Natural killer cell treated with Interleukin-12 subunit alpha and Interleukin-12 subunit beta and Interleukin-15 and Interleukin-18, amount 100 ng/mL, for 72 hours (primary cell): Measurements from ENCODE around the gene NLGN2. TPM values are rescaled to one million over a fixed set of nuclear protein-coding genes. Genes with fewer than 3 reads are reported as not detected.

Experiments
- ATAC-seq, 2 donors: fragments of 150-1000 bp; cut with Tn5 transposase in 1 of 2; sonication (Bioruptor Pico), chemical (Tn5 transposase) in 1 of 2; 2 replicates each; pipeline ENCODE4 v1.10.0; 2021
- DNase-seq: peaks from one replicate; pipeline ENCODE4 v3.0.0; 2022; ENCODE audit warnings: low spot score
- H3K27ac Mint-ChIP-seq, 2 donors: 1 replicate in 1 of 2; 2 replicates in 1 of 2; pipeline ENCODE4 v1.8.0; 2022; ENCODE audit warnings: mixed read lengths in 2 of 2, mild to moderate bottlenecking in 1 of 2, moderate library complexity in 1 of 2
- H3K27me3 Mint-ChIP-seq, 2 donors: 1 replicate in 1 of 2; 2 replicates in 1 of 2; pipeline ENCODE4 v1.8.0; 2022; ENCODE audit warnings: mixed read lengths in 2 of 2
- H3K36me3 Mint-ChIP-seq: one replicate; pipeline ENCODE4 v1.8.0; 2022; ENCODE audit warnings: mixed read lengths
- H3K4me1 Mint-ChIP-seq, 2 donors: 1 replicate in 1 of 2; 2 replicates in 1 of 2; pipeline ENCODE4 v1.8.0; 2022; ENCODE audit warnings: low read depth in 2 of 2, mixed read lengths in 2 of 2, mild to moderate bottlenecking in 1 of 2
- H3K4me3 Mint-ChIP-seq: one replicate; pipeline ENCODE4 v1.8.0; 2022; ENCODE audit warnings: mixed read lengths
- H3K9me3 Mint-ChIP-seq: 2 replicates; pipeline ENCODE4 v1.8.0; 2022; ENCODE audit warnings: mixed read lengths
- total RNA-seq, 2 donors: library from RNA; stranded (reverse); gene quantifications; one replicate each; pipeline ENCODE4 v1.2.3, GENCODE V29; 2022

Gene NLGN2
- total RNA-seq, 2 donors from 2014 or later: 2.3 to 7.7 TPM

DNA sequence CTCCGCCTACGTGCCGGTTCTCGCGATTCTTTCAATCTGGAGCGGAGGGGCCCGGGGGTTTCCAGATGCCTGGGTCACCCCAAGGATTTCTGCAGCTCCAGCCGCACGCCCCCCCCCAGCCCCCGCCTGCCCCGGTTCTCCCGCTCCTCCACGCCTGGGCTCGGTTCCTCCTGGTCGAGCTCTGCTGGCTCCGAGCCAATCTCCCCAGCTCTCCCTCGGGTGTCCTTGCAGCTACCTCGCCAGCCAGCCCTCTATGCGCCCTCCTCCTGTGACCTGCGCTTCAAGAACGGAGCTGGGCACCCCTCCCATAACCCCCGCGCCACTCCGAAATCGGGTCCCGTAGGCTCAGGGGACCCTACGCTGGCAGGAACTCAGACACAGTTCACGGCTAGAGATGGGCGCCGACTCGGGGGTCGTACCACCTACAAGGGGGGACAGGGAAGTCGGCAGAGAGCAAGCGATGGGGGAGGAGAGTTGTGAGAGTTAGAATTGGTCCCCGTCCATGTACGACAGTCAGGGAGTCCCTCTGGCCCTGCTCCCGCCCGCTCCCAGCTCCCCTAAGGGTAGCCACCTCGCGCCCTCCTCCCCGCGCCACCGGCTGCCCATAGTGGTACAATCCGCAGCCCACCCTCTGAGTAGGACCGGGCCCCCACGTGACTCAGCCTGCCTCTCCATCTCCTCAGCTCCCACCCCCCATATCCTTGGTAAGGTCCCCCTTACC is 32.6 kb downstream of the NLGN2 start:
- peak overlapping the region; percentile 82 for H3K4me3 Mint-ChIP-seq
- ATAC-seq (no peak), DNase-seq (no peak)
- peaks cover 33 to 35% of the 10 kb centered on the region in 2 donors for H3K27me3 Mint-ChIP-seq
- H3K27ac Mint-ChIP-seq: peak overlapping the region in 1 of 2 donors; percentile 68
- no peaks in the 10 kb centered on the region for H3K9me3 Mint-ChIP-seq
- no peaks in the 10 kb centered on the region for H3K36me3 Mint-ChIP-seq
- H3K4me1 Mint-ChIP-seq: peaks cover 32 to 37% of the 10 kb centered on the region in 2 donors

DNA sequence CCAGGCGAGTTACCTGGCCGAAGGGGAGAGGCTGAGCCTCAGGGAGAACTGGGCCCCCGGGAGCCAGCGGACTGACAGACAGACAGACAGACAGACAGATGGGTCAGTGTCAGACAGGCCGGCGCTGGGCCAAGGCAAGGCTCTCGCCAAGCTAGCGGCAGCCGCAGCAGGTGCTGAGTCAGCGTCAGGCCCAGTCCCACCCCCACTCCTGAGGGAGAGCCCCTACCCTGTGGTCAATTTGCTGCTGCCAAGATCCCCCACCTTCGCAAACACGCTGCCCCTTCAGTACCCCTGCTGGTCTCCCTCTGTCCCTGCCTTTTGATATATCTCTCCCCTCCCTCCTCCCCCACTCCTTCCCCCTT is 33.2 kb downstream of the NLGN2 start:
- no peaks in the 10 kb centered on the region for H3K9me3 Mint-ChIP-seq
- no peak overlapping the region for H3K27ac Mint-ChIP-seq
- H3K4me3 Mint-ChIP-seq: peak overlapping the region; percentile 82
- H3K27me3 Mint-ChIP-seq: peaks cover 38 to 41% of the 10 kb centered on the region in 2 donors
- H3K36me3 Mint-ChIP-seq: no peaks in the 10 kb centered on the region
- DNase-seq (no peak), ATAC-seq (peak in 1 of 2 donors; percentile 46)
- peaks cover 36 to 40% of the 10 kb centered on the region in 2 donors for H3K4me1 Mint-ChIP-seq

DNA sequence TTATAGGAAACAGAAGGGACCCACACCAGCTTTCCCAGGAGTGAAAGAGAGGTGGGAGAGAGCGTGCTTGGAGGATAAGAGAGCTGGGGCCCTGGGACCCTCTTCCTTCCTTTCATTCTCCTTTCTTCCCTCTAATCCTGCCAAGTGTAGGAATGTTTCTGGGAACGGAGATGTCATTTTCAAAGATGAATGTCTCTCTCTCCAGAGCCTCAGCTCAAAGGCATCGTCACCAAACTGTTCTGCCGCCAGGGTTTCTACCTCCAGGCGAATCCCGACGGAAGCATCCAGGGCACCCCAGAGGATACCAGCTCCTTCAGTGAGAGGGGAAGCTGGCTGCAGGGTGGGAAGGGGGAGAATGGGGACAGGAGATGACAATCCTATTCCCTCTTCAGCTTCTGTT is 33.6 kb downstream of the NLGN2 start:
- Mint-ChIP-seq H3K9me3 (no peaks in the 10 kb centered on the region), H3K4me1 (peaks cover 36 to 38% of the 10 kb centered on the region in 2 donors), H3K27me3 (peaks cover 43% of the 10 kb centered on the region in 2 donors), H3K27ac (no peak overlapping the region), H3K4me3 (no peak overlapping the region), H3K36me3 (no peaks in the 10 kb centered on the region)
- ATAC-seq (no peak), DNase-seq (no peak)

DNA sequence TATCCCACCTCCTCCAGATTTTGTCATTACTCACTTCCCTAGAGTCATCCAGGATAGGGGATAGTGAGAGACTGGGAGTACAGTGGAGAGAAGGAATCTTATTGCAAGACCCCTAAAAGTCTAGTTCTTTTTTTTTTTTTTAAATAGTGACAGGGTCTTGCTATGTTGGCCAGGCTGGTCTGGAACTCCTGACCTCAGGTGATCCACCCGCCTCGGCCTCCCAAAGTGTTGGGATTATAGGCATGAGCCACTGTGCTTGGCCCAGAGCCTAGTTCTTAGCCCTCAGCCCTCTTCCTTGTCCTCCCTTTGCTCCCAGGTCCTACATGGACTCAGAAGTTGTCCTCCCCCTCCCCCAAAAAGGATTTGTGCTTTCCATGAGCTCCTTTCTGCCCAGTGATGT is 34.5 kb downstream of the NLGN2 start:
- Mint-ChIP-seq H3K27me3 (peaks cover 46 to 48% of the 10 kb centered on the region in 2 donors), H3K9me3 (no peaks in the 10 kb centered on the region), H3K36me3 (no peaks in the 10 kb centered on the region), H3K4me3 (no peak overlapping the region), H3K4me1 (peaks cover 32 to 38% of the 10 kb centered on the region in 2 donors), H3K27ac (no peak overlapping the region)
- ATAC-seq (no peak), DNase-seq (no peak)

DNA sequence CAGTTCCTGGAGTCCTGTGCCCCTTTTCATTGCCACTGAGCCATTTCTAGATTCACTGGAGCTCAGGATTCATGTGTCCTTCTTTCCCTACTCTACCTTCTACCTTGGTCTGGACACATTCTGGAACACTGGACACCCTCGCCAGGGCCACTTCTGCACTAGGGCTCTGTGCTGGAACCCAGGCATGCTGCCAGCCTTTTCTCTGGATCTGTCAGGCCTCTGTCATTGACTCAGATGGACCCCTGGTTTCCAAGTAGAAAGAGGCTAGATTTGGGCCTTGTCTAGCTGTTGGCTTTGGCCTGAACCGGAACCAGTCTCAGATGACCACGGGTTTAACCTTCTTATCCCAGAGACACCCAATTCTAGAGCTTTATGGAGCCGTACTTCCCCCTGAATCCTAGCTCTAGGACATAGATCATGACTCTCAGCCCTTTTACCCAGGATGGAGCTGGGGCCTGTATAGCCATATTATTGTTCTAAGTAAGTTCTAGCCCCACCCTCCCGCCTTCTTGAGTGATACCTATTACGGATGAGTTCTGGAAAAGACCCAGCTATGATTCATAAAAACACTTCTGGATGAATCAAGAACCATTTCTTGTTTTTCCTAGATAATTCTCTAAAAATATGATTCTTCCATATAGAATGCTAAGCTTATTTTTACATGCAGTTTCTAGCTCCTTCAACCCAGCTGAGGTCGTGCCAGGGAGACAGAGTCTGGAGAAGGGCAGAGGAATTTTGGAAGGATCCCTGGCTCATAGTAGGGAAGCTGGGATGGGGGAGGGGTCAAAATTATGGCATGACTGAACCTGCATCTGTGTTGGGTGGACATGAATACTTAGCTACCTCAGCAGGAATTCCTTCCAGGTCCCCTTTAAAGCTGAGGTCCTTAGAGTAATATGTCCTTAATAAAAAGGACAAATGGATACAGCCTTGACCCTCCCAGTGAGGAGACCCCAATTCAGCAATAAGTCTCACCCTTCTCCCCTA is 36.1 kb downstream of the NLGN2 start:
- no peaks in the 10 kb centered on the region for H3K9me3 Mint-ChIP-seq
- no peak overlapping the region for H3K27ac Mint-ChIP-seq
- DNase-seq: no peak

DNA sequence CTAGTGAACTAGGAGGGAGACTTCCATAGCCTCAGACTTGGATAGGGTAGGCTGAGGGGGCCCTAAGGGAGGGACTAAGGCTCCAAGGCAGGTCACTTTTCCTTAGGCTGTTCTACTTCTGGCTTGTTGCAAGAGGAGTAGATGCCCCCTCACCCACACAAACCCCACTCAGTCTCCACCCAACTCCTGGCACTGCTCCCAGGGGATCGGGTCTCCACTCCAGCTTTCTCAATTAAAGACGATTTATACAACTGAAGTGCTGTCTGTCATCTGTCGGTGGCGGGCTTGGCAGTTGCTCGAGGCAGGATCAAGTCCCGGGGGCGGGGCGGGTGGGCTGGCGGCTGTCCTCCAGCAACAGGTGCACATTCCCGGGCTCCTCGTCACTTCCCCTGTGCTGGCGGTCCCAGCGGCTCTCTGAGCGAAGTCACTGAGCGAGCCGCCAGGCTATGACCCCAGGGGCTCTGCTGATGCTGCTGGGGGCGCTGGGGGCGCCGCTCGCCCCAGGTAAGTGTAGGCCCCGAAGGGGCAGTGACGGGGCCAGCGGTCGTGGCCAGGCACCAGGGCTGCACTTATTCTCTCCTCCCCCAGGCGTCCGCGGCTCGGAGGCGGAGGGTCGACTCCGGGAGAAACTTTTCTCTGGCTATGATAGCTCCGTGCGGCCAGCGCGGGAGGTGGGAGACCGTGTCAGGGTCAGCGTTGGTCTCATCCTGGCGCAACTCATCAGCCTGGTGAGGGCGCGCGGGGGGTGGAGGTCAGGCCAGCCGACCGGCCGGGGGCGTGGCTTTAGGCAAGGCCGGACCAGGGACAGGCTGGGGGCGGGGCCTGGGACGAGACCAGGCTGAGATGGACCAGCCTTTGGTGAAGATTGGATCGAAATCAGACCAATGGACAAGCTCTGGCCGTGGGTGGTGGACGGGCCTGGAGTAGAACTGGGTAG is 37.3 kb downstream of the NLGN2 start, which contains the start of gene CHRNB1:
CHRNB1 (plus strand) TSS at position 380 of the 937 bp plus-strand sequence; CDS start at position 447, 67 bp downstream.
- no peaks in the 10 kb centered on the region for H3K36me3 Mint-ChIP-seq
- peak within 1 kb of the TSS; percentile 79 for H3K4me3 Mint-ChIP-seq
- ATAC-seq (peak; percentile 74 to 86), DNase-seq (peak; percentile 72)
- no peaks in the 10 kb centered on the region for H3K9me3 Mint-ChIP-seq
- no peak within 1 kb of the TSS for H3K27ac Mint-ChIP-seq
- H3K4me1 Mint-ChIP-seq: peaks cover 16 to 26% of the 10 kb centered on the region in 2 donors
- H3K27me3 Mint-ChIP-seq: peaks cover 48 to 50% of the 10 kb centered on the region in 2 donors

More for the DNA sequence above, 36.1 kb downstream of the NLGN2 start:
- peaks cover 51 to 54% of the 10 kb centered on the region in 2 donors for H3K27me3 Mint-ChIP-seq
- H3K4me3 Mint-ChIP-seq: no peak overlapping the region
- ATAC-seq: no peak
- H3K36me3 Mint-ChIP-seq: no peaks in the 10 kb centered on the region
- peaks cover 22 to 33% of the 10 kb centered on the region in 2 donors for H3K4me1 Mint-ChIP-seq

DNA sequence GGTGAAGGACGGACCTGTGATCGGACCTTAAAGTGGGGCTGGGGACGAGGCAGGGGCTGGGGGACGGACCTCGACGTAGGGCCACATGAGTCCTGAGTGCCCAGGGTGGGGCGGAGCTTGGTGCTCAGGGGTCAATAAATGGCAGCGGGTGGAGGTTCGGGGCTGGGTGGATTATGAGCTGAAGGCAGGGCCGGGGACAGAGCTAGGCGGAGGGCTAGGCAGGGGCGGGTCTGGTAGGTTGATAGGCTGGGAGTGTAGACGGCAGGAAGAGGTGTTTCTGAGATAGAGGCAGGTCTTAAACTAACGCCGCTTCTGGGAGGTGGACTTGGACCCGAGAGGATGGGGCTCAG is 37.9 kb downstream of the NLGN2 start:
- peak; percentile 67 to 73 for ATAC-seq
- H3K27me3 Mint-ChIP-seq: peaks cover 43 to 50% of the 10 kb centered on the region in 2 donors
- H3K36me3 Mint-ChIP-seq: no peaks in the 10 kb centered on the region
- H3K4me1 Mint-ChIP-seq: peaks cover 11 to 20% of the 10 kb centered on the region in 2 donors
- H3K4me3 Mint-ChIP-seq: peak overlapping the region; percentile 79
- H3K9me3 Mint-ChIP-seq: no peaks in the 10 kb centered on the region
- no peak overlapping the region for H3K27ac Mint-ChIP-seq
- DNase-seq: no peak

DNA sequence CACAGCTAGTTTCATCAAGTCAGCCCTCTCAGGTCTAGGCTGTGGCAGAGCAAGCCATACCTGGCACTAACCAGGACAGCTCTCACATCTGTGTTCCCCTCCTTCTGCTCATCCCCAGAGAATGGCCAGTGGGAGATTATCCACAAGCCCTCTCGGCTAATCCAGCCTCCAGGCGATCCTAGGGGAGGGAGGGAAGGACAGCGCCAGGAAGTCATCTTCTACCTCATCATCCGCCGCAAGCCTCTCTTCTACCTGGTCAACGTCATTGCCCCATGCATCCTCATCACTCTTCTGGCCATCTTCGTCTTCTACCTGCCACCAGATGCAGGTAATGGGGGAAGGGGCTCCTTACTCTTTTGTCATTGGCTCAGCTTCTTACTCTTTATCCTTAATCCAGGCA is 40.8 kb downstream of the NLGN2 start:
- H3K4me3 Mint-ChIP-seq: no peak overlapping the region
- H3K36me3 Mint-ChIP-seq: no peaks in the 10 kb centered on the region
- H3K4me1 Mint-ChIP-seq: peaks cover 11 to 17% of the 10 kb centered on the region in 2 donors
- DNase-seq: no peak
- no peak for ATAC-seq
- peaks cover 30 to 37% of the 10 kb centered on the region in 2 donors for H3K27me3 Mint-ChIP-seq
- H3K27ac Mint-ChIP-seq: no peak overlapping the region
- H3K9me3 Mint-ChIP-seq: no peaks in the 10 kb centered on the region

DNA sequence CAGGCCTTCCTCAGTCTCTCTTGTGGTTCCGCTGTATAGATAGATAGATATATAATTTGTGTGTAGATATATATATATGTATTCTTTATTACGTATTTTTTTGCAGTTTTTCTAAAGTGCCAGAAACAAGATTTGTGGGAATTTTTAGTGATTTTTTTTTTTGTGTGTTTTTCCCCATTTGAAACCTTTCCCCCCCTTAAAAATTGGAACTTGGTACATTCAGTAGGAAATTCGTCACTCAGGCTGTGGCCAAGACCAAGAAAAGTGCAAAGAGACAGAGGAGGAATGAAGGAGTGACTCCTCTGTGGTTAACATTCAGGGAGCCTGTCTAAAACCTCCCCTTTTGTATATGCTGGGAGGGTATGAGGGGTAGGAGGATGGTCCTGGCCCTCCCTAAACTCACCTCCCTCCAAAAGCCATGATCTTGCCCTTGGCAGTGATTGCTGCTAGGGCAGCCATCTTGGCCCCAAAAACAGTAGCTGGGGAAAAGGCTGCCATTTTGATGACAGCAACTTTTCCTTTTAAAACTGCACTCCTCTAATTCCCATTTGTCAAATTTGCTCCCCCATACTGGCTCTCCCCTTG is 52.4 kb downstream of the NLGN2 start:
- no peaks in the 10 kb centered on the region for H3K9me3 Mint-ChIP-seq
- H3K4me3 Mint-ChIP-seq: no peak overlapping the region
- peak overlapping the region in 1 of 2 donors; percentile 1 for H3K27ac Mint-ChIP-seq
- no peaks in the 10 kb centered on the region for H3K27me3 Mint-ChIP-seq
- H3K36me3 Mint-ChIP-seq: no peaks in the 10 kb centered on the region
- ATAC-seq (no peak), DNase-seq (no peak)
- H3K4me1 Mint-ChIP-seq: peaks cover 9 to 26% of the 10 kb centered on the region in 2 donors

DNA sequence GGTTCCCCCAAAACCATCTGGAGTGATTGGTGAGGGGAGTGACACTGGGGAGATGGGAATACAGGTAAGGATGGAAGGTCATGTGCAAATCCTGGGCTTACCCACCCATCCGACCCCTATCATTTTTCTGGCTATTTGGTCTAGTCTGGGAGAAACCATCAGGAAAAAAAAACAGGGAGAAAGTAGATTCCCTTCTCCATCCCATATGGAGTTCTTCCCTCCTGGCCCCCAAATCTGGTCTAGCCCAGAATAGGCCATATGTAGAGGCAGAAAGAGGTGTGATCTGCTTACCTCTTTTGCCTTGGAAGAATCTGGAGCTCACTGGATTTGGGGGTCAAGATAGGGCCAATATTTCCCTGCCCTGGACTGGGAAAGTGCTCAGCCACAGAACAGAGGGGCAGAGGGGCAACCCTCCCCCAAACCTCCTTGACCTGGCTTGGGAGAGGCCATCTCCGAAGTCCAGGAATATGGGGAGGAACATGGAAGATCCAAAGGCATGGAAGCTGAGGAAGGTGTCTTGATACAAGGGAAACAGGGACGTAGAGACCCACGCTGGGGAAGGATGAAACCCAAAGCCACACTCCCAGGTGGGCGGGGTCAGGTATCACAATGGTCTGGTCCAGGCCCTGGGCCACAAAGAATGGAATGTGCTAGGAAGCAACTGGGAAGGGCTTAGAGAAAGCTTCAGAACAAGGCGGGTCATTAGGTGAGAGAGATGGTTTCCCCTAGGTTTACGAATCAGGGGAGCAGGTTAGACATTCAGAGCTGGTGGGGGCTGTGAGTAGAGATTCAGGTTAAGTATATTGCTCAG is 53.4 kb downstream of the NLGN2 start:
- no peaks in the 10 kb centered on the region for H3K27me3 Mint-ChIP-seq
- ATAC-seq: no peak
- no peak for DNase-seq
- no peak overlapping the region for H3K27ac Mint-ChIP-seq
- H3K4me3 Mint-ChIP-seq: no peak overlapping the region
- no peaks in the 10 kb centered on the region for H3K9me3 Mint-ChIP-seq
- H3K36me3 Mint-ChIP-seq: no peaks in the 10 kb centered on the region
- H3K4me1 Mint-ChIP-seq: peaks cover 5 to 23% of the 10 kb centered on the region in 2 donors

DNA sequence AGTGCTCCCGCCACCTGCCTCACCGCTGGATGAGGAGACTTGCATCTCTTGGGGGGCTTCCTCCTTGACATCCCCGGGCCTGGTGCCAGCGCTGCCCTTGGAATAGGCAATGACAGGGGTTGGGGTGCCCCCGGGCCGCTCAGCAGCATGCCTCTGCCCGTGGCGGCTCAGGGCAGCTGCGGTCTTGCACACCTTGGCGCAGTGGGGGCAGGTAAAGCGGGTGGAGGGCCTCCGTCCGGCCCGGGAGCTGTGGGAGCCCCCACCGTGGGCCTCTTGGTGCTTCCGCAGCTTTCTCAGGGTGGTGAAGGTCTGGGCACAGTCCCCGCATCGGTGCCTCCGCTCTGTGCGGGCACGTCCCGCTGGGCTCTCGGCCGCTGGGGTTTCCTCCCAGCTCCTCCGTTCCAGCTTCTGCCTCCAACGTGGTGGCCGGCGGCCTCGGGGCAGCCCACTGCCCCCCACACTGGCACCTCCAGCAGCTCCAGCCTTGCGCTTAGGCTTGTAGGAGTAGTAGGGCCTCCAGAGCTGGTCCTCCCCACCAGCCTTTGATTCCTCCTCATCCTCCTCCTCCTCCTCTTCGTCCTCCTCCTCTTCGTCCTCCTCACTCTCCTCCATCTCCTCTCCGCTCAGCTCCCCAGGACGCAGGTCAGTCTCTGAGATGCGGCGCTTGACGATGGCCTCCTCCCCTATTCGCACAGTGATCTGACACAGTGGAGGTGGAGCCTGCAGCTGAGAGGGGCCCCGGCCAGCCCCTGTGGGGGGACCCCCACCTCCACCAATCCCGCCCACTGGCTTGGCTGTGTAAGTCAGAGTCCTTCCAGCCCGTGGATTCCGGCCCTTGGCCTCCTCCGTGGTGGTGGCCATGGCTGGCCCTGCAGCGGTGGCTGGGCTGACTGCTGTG is 55.1 kb downstream of the NLGN2 start:
- Mint-ChIP-seq H3K9me3 (no peaks in the 10 kb centered on the region), H3K4me1 (peaks cover 8 to 25% of the 10 kb centered on the region in 2 donors), H3K36me3 (no peaks in the 10 kb centered on the region), H3K27ac (no peak overlapping the region), H3K27me3 (no peaks in the 10 kb centered on the region), H3K4me3 (no peak overlapping the region)
- peak in 1 of 2 donors; percentile 21 for ATAC-seq
- no peak for DNase-seq
